Spleen (tissue), 11 donors: ENCODE measurements around the gene GFPT2. TPM values are rescaled to one million over a fixed set of nuclear protein-coding genes. Genes with fewer than 3 reads are reported as not detected.

Experiments
- DNase-seq: peaks from one replicate; pipeline ENCODE4 v3.0.0-alpha.2; 2020
- H3K27ac ChIP-seq, 8 donors: fragments of 200-600 bp; sonication (generic) in 7 of 8; 1 replicate in 4 of 8; 2 replicates in 4 of 8; pipeline versions ENCODE4 v1.5.0 to v1.8.0; 2016 to 2021; ENCODE audit warnings: inconsistent platforms in 4 of 8, mild to moderate bottlenecking in 4 of 8, moderate library complexity in 1 of 8
- H3K27me3 ChIP-seq, 7 donors: fragments of 200-600 bp; sonication (generic) in 6 of 7; replicated peaks in 1 of 7; 1 replicate in 4 of 7; 2 replicates in 3 of 7; pipeline versions ENCODE4 v1.5.0 to v1.8.0; 2016 to 2021; ENCODE audit warnings: inconsistent platforms in 3 of 7, mild to moderate bottlenecking in 1 of 7
- H3K36me3 ChIP-seq, 6 donors: fragments of 200-600 bp; sonication (generic) in 5 of 6; 1 replicate in 4 of 6; 2 replicates in 2 of 6; pipeline versions ENCODE4 v1.5.0 to v1.8.0; 2016 to 2021; ENCODE audit warnings: inconsistent platforms in 2 of 6
- H3K4me1 ChIP-seq, 6 donors: fragments of 200-600 bp; sonication (generic) in 5 of 6; 1 replicate in 3 of 6; 2 replicates in 3 of 6; pipeline versions ENCODE4 v1.5.0 to v1.8.0; 2016 to 2021; ENCODE audit warnings: inconsistent platforms in 3 of 6
- H3K4me3 ChIP-seq, 8 donors: fragments of 200-600 bp; sonication (generic) in 7 of 8; 1 replicate in 4 of 8; 2 replicates in 4 of 8; pipeline versions ENCODE4 v1.5.0 to v1.8.0; 2016 to 2021; ENCODE audit warnings: inconsistent platforms in 4 of 8, mild to moderate bottlenecking in 4 of 8, moderate library complexity in 2 of 8
- H3K9me3 ChIP-seq, 8 donors: fragments of 200-600 bp; sonication (generic) in 7 of 8; 1 replicate in 4 of 8; 2 replicates in 4 of 8; pipeline versions ENCODE4 v1.5.0 to v1.8.0; 2016 to 2021; ENCODE audit warnings: inconsistent platforms in 4 of 8
- POLR2A ChIP-seq, 3 donors: fragments of 450-650 bp; IDR thresholded peaks; one replicate each; pipeline ENCODE4 v1.5.1; 2017; ENCODE audit warnings: antibody characterized with exemption in 3 of 3, mild to moderate bottlenecking in 1 of 3
- POLR2AphosphoS5 ChIP-seq, 3 donors: sonication (generic); formaldehyde crosslinking; IDR thresholded peaks; one replicate each; pipeline ENCODE4 v1.5.1; 2017; ENCODE audit warnings: antibody characterized with exemption in 3 of 3
- WGBS, 5 donors: extraction: QIAGEN DNeasy Blood & Tissue Kit in 3 of 5; methylation state at CpG; one replicate each; pipeline versions ENCODE4 v1.1.5 to v1.1.7; 2013 to 2018; 5-methylcytosine and 5-hydroxymethylcytosine counted together
- intact Hi-C: fragments of 100-400 bp; cut with DNase I; formaldehyde crosslinking; loops from one replicate; pipeline ENCODE4 v1.15.0; 2023; ENCODE audit warnings: low total_unique reads
- polyA plus RNA-seq, 3 donors: library from polyadenylated mRNA; stranded (reverse); fragments of 200-250 nt; gene quantifications; one replicate each; pipeline ENCODE4 v1.2.1, GENCODE V29; 2013
- total RNA-seq, 7 donors: library from RNA; depleted of rRNA in 3 of 7; stranded (reverse); fragments of >200 nt in 3 of 7; fragmentation: NEBNext Ultra II Directional in 4 of 7; extraction: Animal tissue kit (Norgen Biotek cat#: 25700) in 4 of 7; gene quantifications; one replicate each; pipeline versions ENCODE4 v1.1.0 to v1.2.1, GENCODE V29; 2016 to 2021
- TF ChIP-seq, protein P1 (sequence below), 11 experiments: fragments of 200-600 bp in 7 of 11; fragments of 450-650 bp in 4 of 11; sonication (generic) in 4 of 11; IDR thresholded peaks in 8 of 11; conservative IDR thresholded peaks in 3 of 11; 1 replicate in 7 of 11; 2 replicates in 4 of 11; pipeline versions ENCODE4 v1.4.0 to v1.8.0; 2016 to 2021; ENCODE audit warnings: antibody characterized with exemption in 11 of 11, inconsistent platforms in 4 of 11, mild to moderate bottlenecking in 1 of 11
- donor health status: healthy with polysubstance abuse.
- donor health status: DM: no; HTN: no; CAD: no; lungs with moderate emphysema.
- donor health status: DM: no; HTN: no; CAD: no.
- donor health status: Bipolar disorder and iron deficiency.
- donor health status: healthy.
- donor health status: DM: no; HTN: no; CAD: no.
- donor health status: DM: yes; HTN: yes; CAD: no.

GFPT2 gene
- total and polyA plus RNA-seq, 10 donors, result 1.2 to 4.7 (median 1.9) TPM

DNA sequence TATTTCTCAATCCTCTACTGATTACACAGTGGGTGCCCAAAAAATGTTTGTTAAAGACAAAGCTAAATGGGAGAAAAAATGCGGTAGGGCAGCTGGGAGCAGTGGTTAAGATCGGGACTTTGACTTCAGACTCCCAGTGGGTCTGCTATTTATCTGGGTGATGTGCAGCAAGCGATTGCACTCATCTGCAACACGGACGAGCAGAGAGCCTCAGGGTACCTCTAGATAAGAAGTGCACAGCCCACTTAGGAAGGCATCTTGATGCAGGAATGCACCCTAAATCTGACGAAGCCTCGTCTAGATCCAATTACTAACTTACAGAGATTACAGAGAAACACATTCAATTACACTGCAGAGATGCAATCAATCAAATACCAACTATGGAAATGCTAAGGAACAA is 65.3 kb downstream of the GFPT2 start:
- TF ChIP-seq POLR2AphosphoS5 (IDR thresholded peaks at IDR 0.05) (no peak), POLR2A (IDR thresholded peaks at IDR 0.05) (no peak)
- Histone ChIP-seq H3K4me1 (peaks cover 8 to 67% (median 20%) of the 10 kb centered on the region in 6 donors), H3K36me3 (peaks cover 0 to 38% (median 6%) of the 10 kb centered on the region in 6 donors), H3K27ac (no peak overlapping the region), H3K4me3 (no peak overlapping the region), H3K27me3 (no peaks in the 10 kb centered on the region), H3K9me3 (no peaks in the 10 kb centered on the region)
- intact Hi-C loops, result no loop called here
- WGBS, 5 donors, result 84 to 94% (median 91%) methylated on average over 7 of the region's 7 CpGs
- DNase-seq, result no peak

- intact Hi-C loops, result no loop called here
- Histone ChIP-seq H3K36me3 (peaks cover under 1 to 43% (median 6%) of the 10 kb centered on the region in 6 donors), H3K27me3 (no peaks in the 10 kb centered on the region), H3K4me1 (peaks cover 8 to 62% (median 17%) of the 10 kb centered on the region in 6 donors), H3K9me3 (no peaks in the 10 kb centered on the region), H3K27ac (no peak overlapping the region), H3K4me3 (no peak overlapping the region)
- WGBS, 5 donors, result 88 to 96% (median 93%) methylated on average over 2 of the region's 2 CpGs
- no peak for DNase-seq
- TF ChIP-seq, protein P1, sequence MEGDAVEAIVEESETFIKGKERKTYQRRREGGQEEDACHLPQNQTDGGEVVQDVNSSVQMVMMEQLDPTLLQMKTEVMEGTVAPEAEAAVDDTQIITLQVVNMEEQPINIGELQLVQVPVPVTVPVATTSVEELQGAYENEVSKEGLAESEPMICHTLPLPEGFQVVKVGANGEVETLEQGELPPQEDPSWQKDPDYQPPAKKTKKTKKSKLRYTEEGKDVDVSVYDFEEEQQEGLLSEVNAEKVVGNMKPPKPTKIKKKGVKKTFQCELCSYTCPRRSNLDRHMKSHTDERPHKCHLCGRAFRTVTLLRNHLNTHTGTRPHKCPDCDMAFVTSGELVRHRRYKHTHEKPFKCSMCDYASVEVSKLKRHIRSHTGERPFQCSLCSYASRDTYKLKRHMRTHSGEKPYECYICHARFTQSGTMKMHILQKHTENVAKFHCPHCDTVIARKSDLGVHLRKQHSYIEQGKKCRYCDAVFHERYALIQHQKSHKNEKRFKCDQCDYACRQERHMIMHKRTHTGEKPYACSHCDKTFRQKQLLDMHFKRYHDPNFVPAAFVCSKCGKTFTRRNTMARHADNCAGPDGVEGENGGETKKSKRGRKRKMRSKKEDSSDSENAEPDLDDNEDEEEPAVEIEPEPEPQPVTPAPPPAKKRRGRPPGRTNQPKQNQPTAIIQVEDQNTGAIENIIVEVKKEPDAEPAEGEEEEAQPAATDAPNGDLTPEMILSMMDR (IDR thresholded peaks at IDR 0.05 in 8 of 11, conservative IDR thresholded peaks at IDR 0.05 in 3 of 11), result no peak
- TF ChIP-seq POLR2AphosphoS5 (IDR thresholded peaks at IDR 0.05) (no peak), POLR2A (IDR thresholded peaks at IDR 0.05) (no peak)
These were observed 65.7 kb downstream of the GFPT2 start for GRCh38 chr5:180287404-180287803.

- intact Hi-C loops, result no loop called here
- Histone ChIP-seq H3K27me3 (no peaks in the 10 kb centered on the region), H3K4me3 (no peak overlapping the region), H3K4me1 (peaks cover 0 to 39% (median 0%) of the 10 kb centered on the region in 6 donors), H3K36me3 (peaks cover 3 to 76% (median 25%) of the 10 kb centered on the region in 6 donors), H3K9me3 (peaks cover 0 to 13% (median 4%) of the 10 kb centered on the region in 8 donors), H3K27ac (peak overlapping the region in 1 of 8 donors; percentile 7)
- DNase-seq, result no peak
- WGBS, 5 donors, result 70 to 88% (median 76%) methylated on average over 10 of the region's 10 CpGs
- TF ChIP-seq POLR2AphosphoS5 (IDR thresholded peaks at IDR 0.05) (no peak), POLR2A (IDR thresholded peaks at IDR 0.05) (no peak)
- TF ChIP-seq, protein P1 (IDR thresholded peaks at IDR 0.05 in 8 of 11, conservative IDR thresholded peaks at IDR 0.05 in 3 of 11), result no peak
These were observed 69.0 kb downstream of the GFPT2 start for GRCh38 chr5:180284149-180284548.

GRCh38 chr5:180283026-180283615 is 70.0 kb downstream of the GFPT2 start:
- Histone ChIP-seq H3K4me1 (peaks cover 0 to 30% (median 0%) of the 10 kb centered on the region in 6 donors), H3K4me3 (no peak overlapping the region), H3K9me3 (peaks cover 0 to 24% (median 6%) of the 10 kb centered on the region in 8 donors), H3K27me3 (no peaks in the 10 kb centered on the region), H3K27ac (no peak overlapping the region), H3K36me3 (peaks cover 3 to 86% (median 35%) of the 10 kb centered on the region in 6 donors)
- no peak for DNase-seq
- TF ChIP-seq POLR2A (IDR thresholded peaks at IDR 0.05), result no peak
- TF ChIP-seq, protein P1 (IDR thresholded peaks at IDR 0.05 in 8 of 11, conservative IDR thresholded peaks at IDR 0.05 in 3 of 11), result no peak
- TF ChIP-seq POLR2AphosphoS5 (IDR thresholded peaks at IDR 0.05), result no peak
- WGBS, 5 donors, result 75 to 89% (median 86%) methylated on average over 10 of the region's 10 CpGs
- intact Hi-C loops, result no loop called here
